H1 (cell line): Measurements from ENCODE around the gene ZNF831. TPM values are rescaled to one million over a fixed set of nuclear protein-coding genes. Genes with fewer than 3 reads are reported as not detected.

Source experiments
- CTCF ChIA-PET: fragments of 300-600 bp; sonication (Branson Sonifier 250); formaldehyde crosslinking; loops from one replicate; lab custom pipeline; 2021; ENCODE audit not compliant: partially characterized antibody; lab: Charles Lee
- POLR2A ChIA-PET: fragments of 300-600 bp; sonication (Branson Sonifier 250); formaldehyde crosslinking; loops from one replicate; lab custom pipeline; 2021; ENCODE audit warnings: inconsistent platforms; ENCODE audit not compliant: partially characterized antibody; lab: Charles Lee
- DNase-seq, 2 experiments: peaks; one replicate each; pipeline versions ENCODE4 v3.0.0 to v3.0.0-alpha.2; 2010 to 2022; ENCODE audit warnings: low spot score in 2 of 2, low read depth in 1 of 2, mixed read lengths in 1 of 2
- FAIRE-seq: peaks from 2 replicates; lab custom pipeline; 2011; peaks lifted over from hg19 to GRCh38; lab: Jason Lieb, UNC
- H2AFZ ChIP-seq: 2 replicates; pipeline ENCODE4 v1.8.1; 2012; ENCODE audit warnings: low read length, inconsistent platforms
- H2AK5ac ChIP-seq: 2 replicates; pipeline ENCODE4 v1.6.1; 2013; ENCODE audit warnings: low read depth, low read length
- H2BK120ac ChIP-seq: replicated peaks from 2 replicates; pipeline ENCODE3; 2013; ENCODE audit warnings: low read depth, low read length, inconsistent platforms
- H2BK12ac ChIP-seq: 2 replicates; pipeline ENCODE4 v1.6.1; 2013; ENCODE audit warnings: low read depth, low read length
- H2BK15ac ChIP-seq: 2 replicates; pipeline ENCODE4 v1.6.1; 2013; ENCODE audit warnings: low read length
- H2BK20ac ChIP-seq: 2 replicates; pipeline ENCODE4 v1.6.1; 2013; ENCODE audit warnings: low read length
- H2BK5ac ChIP-seq: 2 replicates; pipeline ENCODE4 v1.6.1; 2013; ENCODE audit warnings: low read depth, low read length
- H3K14ac ChIP-seq: 2 replicates; pipeline ENCODE4 v1.6.1; 2013; ENCODE audit warnings: inconsistent platforms; ENCODE audit not compliant: insufficient read length
- H3K18ac ChIP-seq: 2 replicates; pipeline ENCODE4 v1.6.1; 2013; ENCODE audit warnings: low read length; ENCODE audit errors: extremely low read depth
- H3K23ac ChIP-seq: 2 replicates; pipeline ENCODE4 v1.6.1; 2013; ENCODE audit warnings: inconsistent platforms; ENCODE audit not compliant: insufficient read length
- H3K23me2 ChIP-seq: 2 replicates; pipeline ENCODE4 v1.6.1; 2013; ENCODE audit warnings: low read depth, low read length
- H3K27ac ChIP-seq: 2 replicates; pipeline ENCODE4 v1.6.1; 2011; ENCODE audit warnings: low read depth, low read length, inconsistent platforms
- H3K27me3 ChIP-seq, 4 experiments: replicated peaks in 1 of 4; 1 replicate in 1 of 4; 2 replicates in 3 of 4; pipeline versions ENCODE4 v1.6.1 to v1.8.1; 2011 to 2013; ENCODE audit warnings: low read length in 3 of 4, mild to moderate bottlenecking in 3 of 4, inconsistent platforms in 2 of 4, mixed read lengths in 2 of 4, moderate library complexity in 1 of 4; ENCODE audit not compliant: control insufficient read depth in 3 of 4, insufficient read depth in 3 of 4; ENCODE audit errors: extremely low read depth in 1 of 4
- H3K36me3 ChIP-seq, 4 experiments: 2 replicates each; pipeline versions ENCODE4 v1.6.1 to v1.8.1; 2011 to 2013; ENCODE audit warnings: mild to moderate bottlenecking in 4 of 4, low read length in 3 of 4, moderate library complexity in 2 of 4, control low read depth in 1 of 4, inconsistent platforms in 1 of 4; ENCODE audit not compliant: insufficient read depth in 4 of 4, control insufficient read depth in 2 of 4
- H3K4ac ChIP-seq: replicated peaks from 2 replicates; pipeline ENCODE3; 2013; ENCODE audit warnings: low read length, low read depth, mixed read lengths, inconsistent platforms; ENCODE audit not compliant: insufficient read length
- H3K4me1 ChIP-seq, 4 experiments: replicated peaks in 1 of 4; 1 replicate in 1 of 4; 2 replicates in 3 of 4; pipeline versions ENCODE4 v1.6.1 to v1.8.1; 2011 to 2013; ENCODE audit warnings: low read length in 3 of 4, inconsistent platforms in 2 of 4, mixed read lengths in 1 of 4; ENCODE audit not compliant: insufficient read depth in 4 of 4, control insufficient read depth in 3 of 4
- H3K4me2 ChIP-seq, 2 experiments: 2 replicates each; pipeline versions ENCODE4 v1.6.1 to v1.8.1; 2011 to 2013; ENCODE audit warnings: low read depth in 2 of 2, low read length in 2 of 2, control low read depth in 1 of 2, inconsistent platforms in 1 of 2, mild to moderate bottlenecking in 1 of 2; ENCODE audit not compliant: insufficient read depth in 1 of 2
- H3K4me3 ChIP-seq, 4 experiments: fragments of 200-600, 300-600 bp in 1 of 4; sonication (generic), shearing (Covaris generic), sonication (Bioruptor Twin) in 1 of 4; 2 replicates each; pipeline versions ENCODE4 v1.5.1 to v1.8.1; 2011 to 2016; ENCODE audit warnings: low read length in 4 of 4, low read depth in 3 of 4, control low read depth in 2 of 4, inconsistent platforms in 2 of 4, mild to moderate bottlenecking in 2 of 4, mixed read lengths in 1 of 4, moderate library complexity in 1 of 4; ENCODE audit not compliant: insufficient read depth in 2 of 4; ENCODE audit errors: extremely low read depth in 1 of 4
- H3K56ac ChIP-seq: replicated peaks from 2 replicates; pipeline ENCODE3; 2013; ENCODE audit warnings: low read depth, mild to moderate bottlenecking, mixed read lengths, low read length, inconsistent platforms; ENCODE audit not compliant: insufficient read length
- H3K79me1 ChIP-seq: 2 replicates; pipeline ENCODE4 v1.6.1; 2013; ENCODE audit warnings: low read depth, low read length, control low read depth
- H3K79me2 ChIP-seq, 2 experiments: 2 replicates each; pipeline versions ENCODE4 v1.6.1 to v1.8.1; 2012 to 2013; ENCODE audit warnings: low read length in 2 of 2, mild to moderate bottlenecking in 2 of 2, inconsistent platforms in 1 of 2; ENCODE audit not compliant: insufficient read depth in 2 of 2, control insufficient read depth in 1 of 2
- H3K9ac ChIP-seq, 4 experiments: replicated peaks in 1 of 4; 1 replicate in 1 of 4; 2 replicates in 3 of 4; pipeline versions ENCODE4 v1.6.1 to v1.8.1; 2011 to 2013; ENCODE audit warnings: low read depth in 3 of 4, low read length in 3 of 4, control low read depth in 2 of 4, mild to moderate bottlenecking in 2 of 4, moderate library complexity in 2 of 4, inconsistent platforms in 1 of 4; ENCODE audit errors: extremely low read depth in 1 of 4
- H3K9me3 ChIP-seq, 2 experiments: 2 replicates each; pipeline versions ENCODE4 v1.6.1 to v1.8.1; 2012 to 2013; ENCODE audit warnings: mild to moderate bottlenecking in 2 of 2, moderate library complexity in 2 of 2, control low read depth in 1 of 2, inconsistent platforms in 1 of 2, low read depth in 1 of 2, low read length in 1 of 2, mixed read lengths in 1 of 2; ENCODE audit not compliant: insufficient read depth in 2 of 2
- H4K20me1 ChIP-seq, 2 experiments: replicated peaks in 1 of 2; 2 replicates each; pipeline versions ENCODE3 to v1.8.1; 2011 to 2013; ENCODE audit warnings: inconsistent platforms in 2 of 2, low read length in 2 of 2, mild to moderate bottlenecking in 1 of 2; ENCODE audit not compliant: insufficient read depth in 2 of 2, control insufficient read depth in 1 of 2
- H4K5ac ChIP-seq: 2 replicates; pipeline ENCODE4 v1.6.1; 2013; ENCODE audit warnings: low read length, low read depth, mixed read lengths, inconsistent platforms; ENCODE audit not compliant: insufficient read length
- H4K8ac ChIP-seq: 2 replicates; pipeline ENCODE4 v1.8.0; 2013; ENCODE audit warnings: mild to moderate bottlenecking, moderate library complexity, low read length, inconsistent platforms; ENCODE audit not compliant: insufficient read depth; ENCODE audit errors: extremely low read depth
- H4K91ac ChIP-seq: replicated peaks from 2 replicates; pipeline ENCODE3; 2013; ENCODE audit warnings: low read length, mixed read lengths, inconsistent platforms; ENCODE audit not compliant: insufficient read length
- RFX5 ChIP-seq: IDR thresholded peaks from 2 replicates; pipeline ENCODE4 v1.6.1; 2011; ENCODE audit warnings: low read depth, low read length, improper control_type of control experiment, borderline replicate concordance
- SP2 ChIP-seq: IDR thresholded peaks from 2 replicates; pipeline ENCODE4 v1.6.1; 2012; ENCODE audit warnings: mild to moderate bottlenecking, low read length, inconsistent platforms
- SP4 ChIP-seq: IDR thresholded peaks from 2 replicates; pipeline ENCODE4 v1.6.1; 2012; ENCODE audit warnings: low read length, inconsistent platforms
- WGBS, 2 experiments: shearing (Covaris generic) in 1 of 2; methylation state at CpG; one replicate each; pipeline versions ENCODE4 v1.1.6 to v1.1.7; 2013 to 2015; ENCODE audit warnings: low lambda C conversion rate in 2 of 2, mixed read lengths in 2 of 2, inconsistent platforms in 1 of 2, low coverage in 1 of 2, missing lambda C conversion rate in 1 of 2; ENCODE audit not compliant: insufficient replicate concordance in 2 of 2, insufficient coverage in 1 of 2, insufficient read length in 1 of 2; ENCODE audit errors: extremely low coverage in 1 of 2, missing lambda C conversion rate in 1 of 2; 5-methylcytosine and 5-hydroxymethylcytosine counted together
- polyA plus RNA-seq, 7 experiments: library from polyadenylated mRNA; depleted of rRNA in 3 of 7; stranded (reverse) in 5 of 7; unstranded in 2 of 7; fragments of >200 nt in 5 of 7; fragments of 200-250 nt in 2 of 7; gene quantifications; 1 replicate in 5 of 7; 2 replicates in 1 of 7; 4 replicates in 1 of 7; pipeline versions ENCODE4 v1.2.1 to v1.2.3, GENCODE V29; 2011 to 2013; ENCODE audit warnings: missing spikeins in 2 of 7, mixed read lengths in 2 of 7
- total RNA-seq: library from RNA; stranded (reverse); fragmentation: NEBNext Ultra II Directional; extraction: Animal tissue kit (Norgen Biotek cat#: 25700); gene quantifications from 2 replicates; pipeline ENCODE4 v1.2.1, GENCODE V29; 2021
- TF ChIP-seq, protein P1 (sequence below): IDR thresholded peaks from 2 replicates; pipeline ENCODE4 v1.6.1; 2011; ENCODE audit warnings: low read depth, mild to moderate bottlenecking, low read length; ENCODE audit not compliant: insufficient read depth
- TF ChIP-seq, protein P2 (sequence below): IDR thresholded peaks from 2 replicates; pipeline ENCODE4 v1.6.1; 2011; ENCODE audit warnings: low read length, improper control_type of control experiment

The ZNF831 gene
- total and polyA plus RNA-seq, 2 of the 8 experiments (the other 6 are each of a cell fraction or from before 2014, with no cell fraction given): not detected

DNA sequence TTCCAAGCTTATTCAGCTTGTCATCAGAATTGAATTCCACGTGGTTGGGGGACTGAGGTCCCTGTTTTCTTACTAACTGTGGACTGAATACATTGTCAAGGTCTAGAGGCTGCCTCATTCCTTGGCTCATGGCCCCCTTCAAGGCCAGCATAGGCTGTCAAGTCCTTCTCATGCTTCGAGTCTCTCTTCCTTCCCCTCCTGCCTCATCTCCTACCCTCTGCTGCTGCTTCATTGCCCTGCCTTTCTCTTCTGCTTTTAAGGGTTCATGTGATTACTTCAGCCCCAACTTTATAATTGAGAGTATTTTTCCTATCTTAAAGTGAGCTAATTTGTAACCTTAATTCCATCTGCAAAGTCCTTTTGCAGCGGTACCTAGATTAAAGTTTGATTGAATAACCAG is 27.6 kb upstream of the ZNF831 start:
- Histone ChIP-seq H3K4ac (no peak overlapping the region), H4K5ac (no peak overlapping the region), H3K79me2 (no peaks in the 10 kb centered on the region), H3K23ac (no peak overlapping the region), H2BK12ac (no peak overlapping the region), H3K4me2 (no peak overlapping the region), H2BK20ac (no peak overlapping the region), H3K27ac (no peak overlapping the region), H3K4me3 (no peak overlapping the region), H3K4me1 (no peaks in the 10 kb centered on the region), H3K9ac (no peak overlapping the region), H3K18ac (no peak overlapping the region), H2AFZ (no peak overlapping the region), H3K79me1 (no peaks in the 10 kb centered on the region), H2AK5ac (no peak overlapping the region), H4K91ac (no peak overlapping the region), H3K23me2 (no peaks in the 10 kb centered on the region), H2BK120ac (no peak overlapping the region), H4K20me1 (no peaks in the 10 kb centered on the region), H4K8ac (no peak overlapping the region), H3K9me3 (peaks cover 30 to 35% of the 10 kb centered on the region in 2 experiments), H3K27me3 (no peaks in the 10 kb centered on the region; a peak in 1 of 7 replicates), H3K56ac (no peak overlapping the region), H3K36me3 (no peaks in the 10 kb centered on the region), H2BK5ac (no peak overlapping the region), H2BK15ac (no peak overlapping the region), H3K14ac (no peak overlapping the region)
- 59% methylated on average over 3 of the region's 3 CpGs; no CpG with 5 or more reads in 1 of the 2 experiments for WGBS, 2 experiments
- DNase-seq (no peak), FAIRE-seq (no peak)
- POLR2A ChIA-PET: no interaction called here
- CTCF ChIA-PET: interaction anchor here (0.6 to 1.2 kb wide), 2 partner anchors 14 to 42 kb away, joined by 3 read pairs; no protein-coding TSS in a partner anchor
- TF ChIP-seq RFX5 (no peak), SP2 (no peak), SP4 (no peak)
- TF ChIP-seq, protein P1, sequence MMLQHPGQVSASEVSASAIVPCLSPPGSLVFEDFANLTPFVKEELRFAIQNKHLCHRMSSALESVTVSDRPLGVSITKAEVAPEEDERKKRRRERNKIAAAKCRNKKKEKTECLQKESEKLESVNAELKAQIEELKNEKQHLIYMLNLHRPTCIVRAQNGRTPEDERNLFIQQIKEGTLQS: no peak
- TF ChIP-seq, protein P2, sequence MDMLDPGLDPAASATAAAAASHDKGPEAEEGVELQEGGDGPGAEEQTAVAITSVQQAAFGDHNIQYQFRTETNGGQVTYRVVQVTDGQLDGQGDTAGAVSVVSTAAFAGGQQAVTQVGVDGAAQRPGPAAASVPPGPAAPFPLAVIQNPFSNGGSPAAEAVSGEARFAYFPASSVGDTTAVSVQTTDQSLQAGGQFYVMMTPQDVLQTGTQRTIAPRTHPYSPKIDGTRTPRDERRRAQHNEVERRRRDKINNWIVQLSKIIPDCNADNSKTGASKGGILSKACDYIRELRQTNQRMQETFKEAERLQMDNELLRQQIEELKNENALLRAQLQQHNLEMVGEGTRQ: no peak
